Measurements from ENCODE around the gene YPEL2.

The YPEL2 gene

GRCh38 chr17:59315866-59316265 is 15.6 kb upstream of the YPEL2 start:
- no peak for TF ChIP-seq CTCF (IDR thresholded peaks at IDR 0.05; ENCODE audit: low read depth, low read length)
- DNase-seq (ENCODE audit: extremely low read depth, low read depth), result no peak

GRCh38 chr17:59327121-59327980 is 4.1 kb upstream of the YPEL2 start:
- TF ChIP-seq CTCF (IDR thresholded peaks at IDR 0.05; ENCODE audit: low read depth, low read length), result no peak
- no peak for DNase-seq (ENCODE audit: extremely low read depth, low read depth)

GRCh38 chr17:59327981-59328290 is 3.5 kb upstream of the YPEL2 start:
- TF ChIP-seq CTCF (IDR thresholded peaks at IDR 0.05; ENCODE audit: low read depth, low read length), result no peak
- DNase-seq (ENCODE audit: extremely low read depth, low read depth), result no peak

GRCh38 chr17:59328601-59329000 is 2.9 kb upstream of the YPEL2 start:
- DNase-seq (ENCODE audit: extremely low read depth, low read depth), result no peak
- TF ChIP-seq CTCF (IDR thresholded peaks at IDR 0.05; ENCODE audit: low read depth, low read length), result no peak

GRCh38 chr17:59329176-59330052 is 2.0 kb upstream of the YPEL2 start:
- DNase-seq (ENCODE audit: extremely low read depth, low read depth), result peak; percentile 53
- TF ChIP-seq CTCF (IDR thresholded peaks at IDR 0.05; ENCODE audit: low read depth, low read length), result peak; percentile 97

- no peak for DNase-seq (ENCODE audit: extremely low read depth, low read depth)
- no peak for TF ChIP-seq CTCF (IDR thresholded peaks at IDR 0.05; ENCODE audit: low read depth, low read length)
These were observed 1.2 kb upstream of the YPEL2 start for GRCh38 chr17:59330053-59330942.

Measured in AG09319 (cell line).